Mucosa of rectum (tissue), 2 donors: Measurements from ENCODE around the gene TEX51.

Experiments
- H3K27ac ChIP-seq, 2 donors: one replicate each; pipeline ENCODE4 v1.7.0; 2013; ENCODE audit warnings: inconsistent platforms in 2 of 2, low read depth in 2 of 2, low read length in 2 of 2
- H3K27me3 ChIP-seq, 2 donors: one replicate each; pipeline ENCODE4 v1.7.0; 2013; ENCODE audit warnings: low read length in 2 of 2; ENCODE audit not compliant: control insufficient read depth in 2 of 2, insufficient read depth in 2 of 2
- H3K36me3 ChIP-seq, 2 donors: one replicate each; pipeline ENCODE4 v1.7.0; 2013; ENCODE audit warnings: low read length in 2 of 2; ENCODE audit not compliant: control insufficient read depth in 2 of 2, insufficient read depth in 2 of 2
- H3K4me1 ChIP-seq, 2 donors: one replicate each; pipeline ENCODE4 v1.7.0; 2013; ENCODE audit warnings: low read length in 2 of 2, mild to moderate bottlenecking in 1 of 2; ENCODE audit not compliant: control insufficient read depth in 2 of 2, insufficient read depth in 2 of 2
- H3K4me3 ChIP-seq, 2 donors: one replicate each; pipeline ENCODE4 v1.7.0; 2013; ENCODE audit warnings: low read length in 2 of 2
- H3K9ac ChIP-seq, 2 donors: one replicate each; pipeline ENCODE4 v1.7.0; 2013; ENCODE audit warnings: low read length in 2 of 2, low read depth in 1 of 2, mild to moderate bottlenecking in 1 of 2
- H3K9me3 ChIP-seq, 2 donors: one replicate each; pipeline ENCODE4 v1.7.0; 2013; ENCODE audit warnings: low read length in 2 of 2; ENCODE audit not compliant: control insufficient read depth in 2 of 2
- donor health status: healthy.
- donor health status: Normal muscosa, but diverticular disease.

TEX51 gene

DNA sequence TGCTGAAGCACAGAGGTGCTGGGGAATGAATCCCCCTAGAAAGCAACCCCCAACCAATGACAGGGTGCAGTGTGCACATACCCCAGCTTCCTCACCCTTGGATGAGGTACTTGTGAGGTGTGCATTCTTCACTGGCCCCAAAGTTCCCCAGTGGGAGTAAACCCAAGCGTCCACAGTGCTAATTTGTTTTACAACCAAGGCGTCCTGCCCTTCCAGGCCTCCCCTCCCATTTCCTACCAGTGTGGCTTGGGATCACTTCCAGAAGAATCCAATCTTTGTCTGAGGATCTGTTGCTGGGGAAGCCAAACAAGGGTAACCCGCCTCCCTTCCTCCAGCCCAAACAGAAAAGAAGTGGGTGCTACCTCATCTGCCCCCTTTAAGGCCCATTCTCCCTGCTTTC, 40.3 kb upstream of the TEX51 start:
- H3K4me3 ChIP-seq, result no peak overlapping the region
- H3K9me3 ChIP-seq, result no peaks in the 10 kb centered on the region
- no peaks in the 10 kb centered on the region for H3K27me3 ChIP-seq
- no peaks in the 10 kb centered on the region for H3K36me3 ChIP-seq
- no peak overlapping the region for H3K27ac ChIP-seq
- no peaks in the 10 kb centered on the region for H3K4me1 ChIP-seq
- H3K9ac ChIP-seq, result no peak overlapping the region

DNA sequence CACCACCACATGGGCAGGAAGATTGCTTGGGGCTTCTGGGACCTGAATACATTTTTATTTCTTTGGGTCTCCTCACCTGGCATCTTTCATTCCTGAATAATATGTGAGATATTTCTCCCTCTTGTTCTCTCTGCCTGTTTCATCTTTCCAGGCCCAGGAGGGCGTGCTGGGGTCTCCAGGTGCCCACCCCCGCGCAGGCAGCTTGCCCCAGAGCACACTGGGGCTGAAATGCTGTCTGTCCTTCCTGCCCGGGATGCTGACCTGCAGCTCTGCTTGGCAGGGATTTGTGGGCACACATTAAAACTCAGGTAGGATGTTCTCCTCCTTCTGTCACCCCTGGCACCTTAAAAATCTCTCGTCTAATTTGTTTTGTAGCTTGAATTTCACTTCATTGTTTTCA, 39.7 kb upstream of the TEX51 start:
- Histone ChIP-seq H3K27ac (no peak overlapping the region), H3K36me3 (no peaks in the 10 kb centered on the region)

DNA sequence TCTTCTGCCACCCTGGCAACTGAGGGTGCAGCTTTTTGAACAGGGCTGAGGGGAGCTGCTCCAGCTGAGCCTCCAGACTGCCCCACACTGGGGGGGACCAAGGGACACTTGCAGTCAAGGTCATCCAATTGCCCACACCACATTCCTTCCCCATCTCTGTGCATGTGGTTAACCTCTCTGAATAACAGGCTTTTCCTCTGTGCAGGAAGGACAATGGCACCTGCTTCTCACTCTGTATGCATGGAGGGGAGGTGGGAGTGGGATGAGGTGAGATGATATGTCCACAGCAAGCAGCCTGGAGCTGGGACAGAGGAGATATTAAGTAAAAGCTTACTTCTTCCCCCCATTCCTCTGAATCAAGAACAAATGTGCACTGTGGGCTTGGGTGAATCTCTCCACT, 39.1 kb upstream of the TEX51 start:
- H3K9ac ChIP-seq, result no peak overlapping the region
- H3K27me3 ChIP-seq, result no peaks in the 10 kb centered on the region

More for the DNA sequence above, 39.7 kb upstream of the TEX51 start:
- H3K27me3 ChIP-seq, result no peaks in the 10 kb centered on the region
- no peaks in the 10 kb centered on the region for H3K4me1 ChIP-seq
- H3K9ac ChIP-seq, result no peak overlapping the region
- no peaks in the 10 kb centered on the region for H3K9me3 ChIP-seq
- no peak overlapping the region for H3K4me3 ChIP-seq

DNA sequence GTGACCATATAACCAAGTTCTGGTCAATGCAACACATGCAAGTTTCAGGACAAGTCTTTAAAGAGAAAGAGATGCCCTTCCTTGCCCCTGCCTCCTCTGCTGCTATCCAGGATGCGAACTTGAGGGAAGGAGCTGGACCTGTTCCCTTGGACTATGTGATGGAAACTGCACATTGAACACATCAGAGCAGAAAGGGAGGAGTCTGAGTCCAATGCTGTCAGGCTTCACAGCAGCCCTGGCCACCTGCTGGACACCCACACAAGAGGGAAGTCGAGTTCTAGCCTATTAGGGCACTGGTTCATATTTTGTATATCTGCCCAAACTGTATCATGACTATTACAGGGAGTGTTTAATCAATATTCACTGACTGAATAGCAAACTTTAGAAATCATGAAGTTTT, 38.3 kb upstream of the TEX51 start:
- H3K4me3 ChIP-seq, result no peak overlapping the region
- no peaks in the 10 kb centered on the region for H3K9me3 ChIP-seq
- no peak overlapping the region for H3K9ac ChIP-seq
- no peak overlapping the region for H3K27ac ChIP-seq
- H3K36me3 ChIP-seq, result no peaks in the 10 kb centered on the region
- H3K27me3 ChIP-seq, result no peaks in the 10 kb centered on the region
- no peaks in the 10 kb centered on the region for H3K4me1 ChIP-seq

More for the DNA sequence above, 39.1 kb upstream of the TEX51 start:
- no peak overlapping the region for H3K27ac ChIP-seq
- H3K36me3 ChIP-seq, result no peaks in the 10 kb centered on the region
- H3K4me1 ChIP-seq, result no peaks in the 10 kb centered on the region
- no peaks in the 10 kb centered on the region for H3K9me3 ChIP-seq
- H3K4me3 ChIP-seq, result no peak overlapping the region

DNA sequence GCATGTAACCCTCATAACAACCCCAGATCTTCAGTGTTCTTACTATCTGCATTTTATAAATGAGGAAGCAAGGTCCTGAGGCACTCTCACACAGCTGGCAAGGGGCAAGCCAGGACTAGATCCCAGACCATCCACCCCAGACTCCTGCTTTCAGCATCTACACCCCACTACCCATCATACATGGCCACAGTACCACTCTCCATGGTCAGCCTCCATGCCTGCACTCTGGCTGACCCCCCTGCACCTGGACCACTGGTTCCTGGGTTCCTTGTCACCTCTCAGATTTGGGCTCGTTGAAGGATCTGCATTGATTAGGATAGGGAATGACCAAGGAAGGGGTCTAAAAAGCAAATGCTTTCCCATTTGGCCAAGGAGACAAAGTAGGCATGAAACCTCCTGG, 36.0 kb upstream of the TEX51 start:
- Histone ChIP-seq H3K4me1 (no peaks in the 10 kb centered on the region), H3K27ac (no peak overlapping the region), H3K9ac (no peak overlapping the region), H3K4me3 (no peak overlapping the region), H3K9me3 (no peaks in the 10 kb centered on the region), H3K36me3 (no peaks in the 10 kb centered on the region), H3K27me3 (no peaks in the 10 kb centered on the region)

DNA sequence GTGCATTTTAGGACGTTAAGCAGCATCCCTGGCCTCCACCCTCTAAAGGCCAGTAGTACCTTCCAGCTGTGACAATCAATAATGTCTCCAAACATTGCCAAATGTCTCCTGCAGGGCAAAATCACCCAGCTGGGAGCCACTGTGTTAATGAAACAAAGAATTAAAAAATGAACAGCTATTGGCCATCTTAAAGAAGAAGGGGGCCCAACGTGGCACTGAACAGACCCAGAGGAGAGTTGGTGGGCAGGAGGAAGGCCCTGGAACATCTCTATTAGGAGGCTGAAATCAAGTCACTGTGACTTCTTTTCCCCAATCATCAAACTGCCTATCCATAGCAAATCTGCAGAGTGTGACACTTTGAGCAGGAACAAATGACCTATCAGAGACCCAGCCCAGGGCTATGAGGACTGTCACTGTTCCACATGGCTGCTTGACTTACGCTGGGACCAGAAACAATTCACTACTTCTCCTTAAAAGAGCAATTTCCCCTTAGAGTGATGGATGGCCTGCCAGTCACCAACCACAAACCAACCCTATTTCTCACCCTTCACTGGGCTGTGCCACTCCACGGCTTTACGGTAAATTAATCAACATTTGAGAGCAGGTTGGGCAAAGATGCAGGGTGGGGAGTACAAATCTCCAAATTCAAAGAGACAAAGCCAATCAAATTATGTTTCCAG, 35.2 kb upstream of the TEX51 start:
- H3K9ac ChIP-seq, result no peak overlapping the region
- H3K4me3 ChIP-seq, result no peak overlapping the region
- H3K27me3 ChIP-seq, result no peaks in the 10 kb centered on the region
- no peaks in the 10 kb centered on the region for H3K36me3 ChIP-seq
- no peak overlapping the region for H3K27ac ChIP-seq
- H3K9me3 ChIP-seq, result no peaks in the 10 kb centered on the region
- no peaks in the 10 kb centered on the region for H3K4me1 ChIP-seq

DNA sequence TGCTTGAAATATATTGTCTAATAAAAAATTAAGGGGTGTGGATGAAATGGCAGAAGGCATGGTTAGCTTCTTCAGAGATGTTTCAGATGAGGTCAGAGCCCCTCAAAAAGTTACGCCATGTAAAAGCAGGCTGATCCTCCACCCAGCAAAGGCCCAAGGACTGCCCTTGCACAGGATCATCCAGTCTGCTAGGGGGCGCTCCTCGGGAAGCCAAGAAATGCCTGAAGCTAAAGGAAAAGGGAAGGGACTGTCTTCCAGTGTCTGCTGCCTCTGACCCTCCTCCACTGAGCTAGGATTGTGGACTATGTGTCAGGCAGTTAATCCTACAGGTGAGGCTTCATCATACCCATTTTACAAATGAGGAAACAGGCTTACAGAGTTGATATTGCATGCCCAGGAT, 33.8 kb upstream of the TEX51 start:
- Histone ChIP-seq H3K4me1 (no peaks in the 10 kb centered on the region), H3K9ac (no peak overlapping the region), H3K36me3 (no peaks in the 10 kb centered on the region), H3K4me3 (no peak overlapping the region), H3K27me3 (no peaks in the 10 kb centered on the region), H3K27ac (no peak overlapping the region), H3K9me3 (no peaks in the 10 kb centered on the region)

DNA sequence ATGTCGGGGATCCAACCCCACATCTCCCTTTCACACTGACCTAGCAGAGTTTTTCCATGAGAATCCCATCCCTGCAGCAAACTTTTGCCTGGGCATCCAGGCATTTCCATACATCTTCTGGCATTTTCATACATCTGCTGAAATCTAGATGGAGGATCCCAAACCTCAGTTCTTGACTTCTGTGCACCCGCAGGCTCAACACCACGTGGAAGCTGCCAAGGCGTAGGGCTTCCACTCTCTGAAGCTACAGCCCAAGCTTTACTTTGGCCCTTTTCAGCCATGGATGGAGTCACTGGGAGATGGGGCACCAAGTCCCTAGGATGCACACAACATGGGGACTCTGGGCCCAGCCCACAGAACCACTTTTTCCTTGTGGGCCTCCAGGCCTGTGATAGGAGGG, 32.2 kb upstream of the TEX51 start:
- H3K4me3 ChIP-seq, result no peak overlapping the region
- H3K27ac ChIP-seq, result no peak overlapping the region
- H3K9me3 ChIP-seq, result no peaks in the 10 kb centered on the region
- H3K4me1 ChIP-seq, result no peaks in the 10 kb centered on the region
- no peak overlapping the region for H3K9ac ChIP-seq
- no peaks in the 10 kb centered on the region for H3K27me3 ChIP-seq
- H3K36me3 ChIP-seq, result no peaks in the 10 kb centered on the region

DNA sequence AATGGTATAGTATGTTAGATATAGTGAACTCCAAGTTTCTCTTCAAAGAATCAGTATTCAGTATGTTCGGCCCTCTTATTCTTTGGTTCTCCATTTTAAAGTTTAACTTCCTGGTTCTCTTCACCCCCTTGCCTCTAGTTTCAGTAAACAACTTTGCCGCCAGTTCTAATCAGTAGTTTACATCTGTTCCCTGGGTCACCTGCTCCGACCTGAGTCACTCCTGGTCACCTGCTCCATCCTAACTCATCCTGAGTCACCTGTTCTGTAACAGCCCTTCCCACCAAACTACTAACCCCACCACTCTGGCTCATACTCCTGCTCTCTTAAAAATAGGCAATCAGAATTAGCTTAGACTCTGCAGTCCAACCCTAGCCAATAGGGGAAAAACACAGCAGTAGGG, 23.7 kb upstream of the TEX51 start:
- Histone ChIP-seq H3K27ac (no peak overlapping the region), H3K9me3 (peaks cover 0 to 2% of the 10 kb centered on the region in 2 donors), H3K9ac (no peak overlapping the region), H3K4me3 (no peak overlapping the region), H3K4me1 (no peaks in the 10 kb centered on the region), H3K36me3 (no peaks in the 10 kb centered on the region), H3K27me3 (no peaks in the 10 kb centered on the region)

DNA sequence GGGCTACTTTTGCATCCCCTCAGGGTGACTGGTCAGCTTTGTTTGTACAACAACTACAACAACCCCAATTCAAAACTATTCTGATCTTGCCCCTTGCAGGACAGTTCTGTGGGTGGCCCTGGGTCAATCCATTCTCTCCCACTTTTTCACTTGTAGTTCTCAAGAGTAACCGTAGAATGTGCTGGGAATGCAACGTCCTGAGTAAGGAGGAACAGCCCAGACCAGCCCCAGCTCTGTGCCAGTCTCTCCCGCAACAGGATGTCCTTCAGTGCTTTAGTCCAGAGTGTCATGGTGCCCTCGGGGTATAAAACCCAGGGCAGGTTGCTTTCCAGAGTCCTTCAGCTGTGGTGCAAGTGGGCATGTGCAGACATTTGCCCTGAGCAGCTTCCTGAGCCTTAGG, 22.1 kb upstream of the TEX51 start:
- H3K4me3 ChIP-seq, result no peak overlapping the region
- H3K9me3 ChIP-seq, result peaks cover 0 to 2% of the 10 kb centered on the region in 2 donors
- no peaks in the 10 kb centered on the region for H3K27me3 ChIP-seq
- no peak overlapping the region for H3K9ac ChIP-seq
- no peak overlapping the region for H3K27ac ChIP-seq
- no peaks in the 10 kb centered on the region for H3K36me3 ChIP-seq
- H3K4me1 ChIP-seq, result no peaks in the 10 kb centered on the region

DNA sequence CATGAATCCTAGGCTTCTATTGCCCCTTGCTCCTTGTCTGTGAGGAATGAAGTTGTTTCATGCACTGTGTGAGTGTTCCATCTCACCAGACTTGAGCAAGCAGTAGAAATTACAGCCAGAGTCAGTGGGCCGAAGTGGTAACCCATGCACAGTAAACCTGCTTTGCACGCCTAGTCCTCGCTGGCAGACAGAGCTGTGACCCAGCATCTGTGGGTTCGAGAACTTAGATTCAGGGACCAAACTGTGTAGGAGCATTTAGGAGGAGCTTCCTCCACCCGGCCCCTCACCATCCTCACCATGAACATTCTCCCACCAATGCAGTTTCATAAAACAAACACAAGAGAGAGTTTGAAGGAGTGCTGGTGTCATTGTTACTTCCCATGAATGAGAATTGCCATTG, 21.6 kb upstream of the TEX51 start:
- Histone ChIP-seq H3K9me3 (peaks cover 0 to 2% of the 10 kb centered on the region in 2 donors), H3K4me3 (no peak overlapping the region), H3K9ac (no peak overlapping the region), H3K27me3 (no peaks in the 10 kb centered on the region), H3K4me1 (no peaks in the 10 kb centered on the region), H3K27ac (no peak overlapping the region), H3K36me3 (no peaks in the 10 kb centered on the region)
